Left lung (tissue), 10 donors: ENCODE data around the gene ADAM23. TPM values are rescaled to one million over a fixed set of nuclear protein-coding genes. Genes with fewer than 3 reads are reported as not detected.

ENCODE experiments used
- ATAC-seq: fragments of 200-7000 bp; cut with Tn5 transposase; one replicate; pipeline ENCODE4 v1.9.1; 2020; ENCODE audit warnings: moderate library complexity
- DNase-seq, 4 donors: peaks; one replicate each; pipeline ENCODE4 v3.0.0-alpha.2; 2013 to 2020
- H3K27ac ChIP-seq, 2 donors: fragments of 200-600 bp; sonication (generic) in 1 of 2; one replicate each; pipeline versions ENCODE4 v1.5.0 to v1.8.0; 2020 to 2021
- H3K27me3 ChIP-seq, 2 donors: fragments of 200-600 bp; sonication (generic) in 1 of 2; one replicate each; pipeline versions ENCODE4 v1.5.0 to v1.8.0; 2020 to 2021
- H3K36me3 ChIP-seq, 2 donors: fragments of 200-600 bp; sonication (generic) in 1 of 2; one replicate each; pipeline versions ENCODE4 v1.5.0 to v1.8.0; 2020 to 2021
- H3K4me1 ChIP-seq, 2 donors: fragments of 200-600 bp; one replicate each; pipeline ENCODE4 v1.8.0; 2021
- H3K4me3 ChIP-seq, 2 donors: fragments of 200-600 bp; sonication (generic) in 1 of 2; one replicate each; pipeline versions ENCODE4 v1.5.0 to v1.8.0; 2020 to 2021; ENCODE audit warnings: mild to moderate bottlenecking in 1 of 2
- H3K9me3 ChIP-seq, 2 donors: fragments of 200-600 bp; sonication (generic) in 1 of 2; one replicate each; pipeline versions ENCODE4 v1.5.0 to v1.8.0; 2020 to 2021
- intact Hi-C, 2 donors: fragments of 100-400 bp; cut with DNase I; formaldehyde crosslinking; loops; one replicate each; pipeline versions ENCODE4 v1.11.2 to v1.14.2; 2022
- polyA plus RNA-seq, 6 donors: library from polyadenylated mRNA; unstranded; fragments of 120-200 nt; gene quantifications; one replicate each; pipeline ENCODE4 v1.2.1, GENCODE V29; 2013; ENCODE audit not compliant: insufficient read length in 6 of 6
- total RNA-seq, 2 donors: library from RNA; stranded (reverse); fragmentation: NEBNext Ultra II Directional; extraction: Animal tissue kit (Norgen Biotek cat#: 25700); gene quantifications; one replicate each; pipeline ENCODE4 v1.2.1, GENCODE V29; 2021
- TF ChIP-seq, protein P1 (sequence below), 2 donors: fragments of 200-600 bp; sonication (generic) in 1 of 2; IDR thresholded peaks; one replicate each; pipeline versions ENCODE4 v1.5.0 to v1.8.0; 2021; ENCODE audit warnings: antibody characterized with exemption in 2 of 2
- donor health status: DM: no; HTN: yes; CAD: no.
- donor health status: DM: no; HTN: no; CAD: no.

ADAM23 gene
- total and polyA plus RNA-seq, 8 donors: 2.2 to 7.9 (median 5.3) TPM

DNA sequence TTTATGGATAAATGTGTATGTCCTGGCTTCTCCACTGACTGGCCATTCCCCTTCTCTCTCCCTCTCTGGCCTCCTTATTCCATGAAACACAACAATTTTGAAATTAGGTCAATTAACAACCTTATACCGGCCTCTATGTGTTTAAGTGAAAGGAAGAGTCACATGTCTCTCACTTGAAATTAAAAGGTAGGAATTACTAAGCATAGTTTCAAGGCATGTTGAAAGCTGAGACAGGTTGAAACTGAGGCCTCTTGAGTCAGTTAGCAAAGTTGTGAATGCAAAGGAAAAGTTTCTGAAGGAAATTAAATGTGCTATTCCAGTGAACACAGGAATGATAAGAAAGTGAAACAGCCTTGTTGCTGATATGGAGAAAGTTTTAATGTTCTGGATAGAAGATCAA, 69.7 kb downstream of the ADAM23 start:
- no peak for DNase-seq
- ATAC-seq: no peak
- Histone ChIP-seq H3K27me3 (no peaks in the 10 kb centered on the region), H3K36me3 (no peaks in the 10 kb centered on the region), H3K27ac (no peak overlapping the region), H3K4me3 (no peak overlapping the region), H3K4me1 (no peaks in the 10 kb centered on the region), H3K9me3 (no peaks in the 10 kb centered on the region)
- TF ChIP-seq, protein P1, sequence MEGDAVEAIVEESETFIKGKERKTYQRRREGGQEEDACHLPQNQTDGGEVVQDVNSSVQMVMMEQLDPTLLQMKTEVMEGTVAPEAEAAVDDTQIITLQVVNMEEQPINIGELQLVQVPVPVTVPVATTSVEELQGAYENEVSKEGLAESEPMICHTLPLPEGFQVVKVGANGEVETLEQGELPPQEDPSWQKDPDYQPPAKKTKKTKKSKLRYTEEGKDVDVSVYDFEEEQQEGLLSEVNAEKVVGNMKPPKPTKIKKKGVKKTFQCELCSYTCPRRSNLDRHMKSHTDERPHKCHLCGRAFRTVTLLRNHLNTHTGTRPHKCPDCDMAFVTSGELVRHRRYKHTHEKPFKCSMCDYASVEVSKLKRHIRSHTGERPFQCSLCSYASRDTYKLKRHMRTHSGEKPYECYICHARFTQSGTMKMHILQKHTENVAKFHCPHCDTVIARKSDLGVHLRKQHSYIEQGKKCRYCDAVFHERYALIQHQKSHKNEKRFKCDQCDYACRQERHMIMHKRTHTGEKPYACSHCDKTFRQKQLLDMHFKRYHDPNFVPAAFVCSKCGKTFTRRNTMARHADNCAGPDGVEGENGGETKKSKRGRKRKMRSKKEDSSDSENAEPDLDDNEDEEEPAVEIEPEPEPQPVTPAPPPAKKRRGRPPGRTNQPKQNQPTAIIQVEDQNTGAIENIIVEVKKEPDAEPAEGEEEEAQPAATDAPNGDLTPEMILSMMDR (IDR thresholded peaks at IDR 0.05): no peak
- intact Hi-C loops: no loop called here

DNA sequence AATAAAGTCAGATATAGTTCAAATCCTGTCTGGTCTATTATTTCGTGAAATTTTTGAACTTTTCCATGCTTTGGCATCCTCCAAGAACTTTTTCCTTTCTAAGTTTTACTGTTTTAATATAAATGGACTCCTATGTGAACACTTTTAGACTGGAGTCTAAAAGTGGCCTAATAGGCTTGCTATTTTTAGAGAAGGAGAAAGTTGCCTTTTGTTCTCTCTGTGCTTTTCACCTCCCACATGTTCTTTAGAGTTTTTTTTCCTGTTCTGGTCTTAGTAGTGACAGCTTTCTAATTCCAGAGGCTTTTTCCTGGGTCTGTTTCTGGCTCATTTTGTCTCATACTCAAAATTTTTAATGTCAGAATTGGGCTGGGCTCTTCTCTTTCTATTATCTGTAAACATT, 72.2 kb downstream of the ADAM23 start:
- no peak for ATAC-seq
- H3K4me1 ChIP-seq: no peaks in the 10 kb centered on the region
- intact Hi-C loops: no loop called here
- no peak for DNase-seq
- H3K9me3 ChIP-seq: no peaks in the 10 kb centered on the region
- no peak overlapping the region for H3K4me3 ChIP-seq
- no peak overlapping the region for H3K27ac ChIP-seq
- no peaks in the 10 kb centered on the region for H3K27me3 ChIP-seq
- TF ChIP-seq, protein P1 (IDR thresholded peaks at IDR 0.05): no peak
- H3K36me3 ChIP-seq: no peaks in the 10 kb centered on the region

DNA sequence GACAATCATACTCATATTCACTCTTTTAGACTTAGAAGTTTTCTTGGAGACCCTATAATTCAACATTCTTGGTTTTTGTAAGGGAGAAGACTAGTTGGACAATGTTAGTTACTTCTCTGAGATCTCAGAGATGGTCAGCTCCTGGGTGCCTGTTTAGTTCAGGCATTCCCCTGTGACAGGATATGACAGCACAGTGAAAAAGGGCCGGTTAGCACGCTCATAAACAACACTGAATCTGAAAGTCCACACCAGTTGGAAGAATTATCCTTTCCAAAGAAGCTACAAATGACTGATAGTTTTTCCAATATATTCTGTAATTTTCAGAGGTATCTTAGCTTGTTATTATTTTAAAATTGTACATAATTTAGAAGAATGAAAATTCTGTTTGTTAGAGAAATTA, 75.7 kb downstream of the ADAM23 start:
- Histone ChIP-seq H3K36me3 (no peaks in the 10 kb centered on the region), H3K27me3 (no peaks in the 10 kb centered on the region), H3K4me3 (no peak overlapping the region), H3K27ac (no peak overlapping the region), H3K9me3 (no peaks in the 10 kb centered on the region), H3K4me1 (no peaks in the 10 kb centered on the region)
- ATAC-seq (no peak), DNase-seq (no peak)
- TF ChIP-seq, protein P1 (IDR thresholded peaks at IDR 0.05): no peak
- intact Hi-C loops: no loop called here

DNA sequence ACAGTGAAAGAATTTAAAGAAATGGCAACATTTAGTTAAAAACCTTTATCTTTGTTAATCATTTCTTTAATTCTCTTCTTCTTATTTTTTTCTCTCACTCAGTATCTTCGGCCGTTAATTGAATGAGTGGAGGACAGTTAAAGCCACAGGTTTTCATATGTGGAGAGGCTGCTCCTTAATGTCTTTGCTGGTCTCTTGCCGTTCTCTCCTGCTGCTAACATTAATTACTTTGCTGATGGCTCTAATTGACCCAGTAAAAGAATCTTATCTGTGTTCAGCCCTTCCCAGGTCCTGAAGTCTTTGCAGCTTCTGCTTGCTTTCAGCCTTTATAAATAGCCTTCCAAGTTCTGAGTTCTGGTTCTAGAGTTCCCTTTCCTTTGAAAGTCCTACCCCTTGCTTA, 77.1 kb downstream of the ADAM23 start:
- no peaks in the 10 kb centered on the region for H3K27me3 ChIP-seq
- no peak overlapping the region for H3K4me3 ChIP-seq
- intact Hi-C loops: no loop called here
- DNase-seq (no peak), ATAC-seq (no peak)
- no peaks in the 10 kb centered on the region for H3K36me3 ChIP-seq
- no peak overlapping the region for H3K27ac ChIP-seq
- no peaks in the 10 kb centered on the region for H3K9me3 ChIP-seq
- H3K4me1 ChIP-seq: no peaks in the 10 kb centered on the region
- TF ChIP-seq, protein P1 (IDR thresholded peaks at IDR 0.05): no peak

- Histone ChIP-seq H3K9me3 (no peaks in the 10 kb centered on the region), H3K4me1 (no peaks in the 10 kb centered on the region), H3K4me3 (no peak overlapping the region), H3K36me3 (no peaks in the 10 kb centered on the region), H3K27me3 (no peaks in the 10 kb centered on the region), H3K27ac (no peak overlapping the region)
- DNase-seq (no peak), ATAC-seq (no peak)
- intact Hi-C loops: no loop called here
- TF ChIP-seq, protein P1 (IDR thresholded peaks at IDR 0.05): no peak
These were observed 77.8 kb downstream of the ADAM23 start for GRCh38 chr2:206521115-206521514.
